ENCODE data around the gene HSP90B1.

Gene HSP90B1

GRCh38 chr12:103905730-103906349 is 24.4 kb upstream of the HSP90B1 start:
- Histone ChIP-seq H3K36me3 (ENCODE audit: insufficient read depth, low read length) (no peaks in the 10 kb centered on the region), H3K4me3 (ENCODE audit: low read depth, low read length, poor library complexity, severe bottlenecking) (no peak overlapping the region), H3K9ac (ENCODE audit: low read length) (no peak overlapping the region), H3K9me2 (ENCODE audit: low read depth, low read length) (no peaks in the 10 kb centered on the region), H2AFZ (ENCODE audit: low read length) (no peak overlapping the region), H3K27me3 (ENCODE audit: insufficient read depth, low read length) (no peaks in the 10 kb centered on the region), H3K79me2 (ENCODE audit: insufficient read depth, low read length) (no peaks in the 10 kb centered on the region), H3K4me2 (ENCODE audit: low read length) (no peak overlapping the region), H3K27ac (ENCODE audit: low read depth, low read length, poor library complexity, severe bottlenecking) (no peak overlapping the region), H3K4me1 (ENCODE audit: insufficient read depth, low read length, severe bottlenecking) (no peaks in the 10 kb centered on the region), H4K20me1 (ENCODE audit: insufficient read depth, low read length) (no peaks in the 10 kb centered on the region), H3F3A (ENCODE audit: insufficient read depth, low read length) (no peaks in the 10 kb centered on the region), H3K9me3 (ENCODE audit: low read length) (no peaks in the 10 kb centered on the region)
- TF ChIP-seq EZH2 (IDR thresholded peaks at IDR 0.05; ENCODE audit: borderline replicate concordance, low read length): no peak
- TF ChIP-seq, protein P1, sequence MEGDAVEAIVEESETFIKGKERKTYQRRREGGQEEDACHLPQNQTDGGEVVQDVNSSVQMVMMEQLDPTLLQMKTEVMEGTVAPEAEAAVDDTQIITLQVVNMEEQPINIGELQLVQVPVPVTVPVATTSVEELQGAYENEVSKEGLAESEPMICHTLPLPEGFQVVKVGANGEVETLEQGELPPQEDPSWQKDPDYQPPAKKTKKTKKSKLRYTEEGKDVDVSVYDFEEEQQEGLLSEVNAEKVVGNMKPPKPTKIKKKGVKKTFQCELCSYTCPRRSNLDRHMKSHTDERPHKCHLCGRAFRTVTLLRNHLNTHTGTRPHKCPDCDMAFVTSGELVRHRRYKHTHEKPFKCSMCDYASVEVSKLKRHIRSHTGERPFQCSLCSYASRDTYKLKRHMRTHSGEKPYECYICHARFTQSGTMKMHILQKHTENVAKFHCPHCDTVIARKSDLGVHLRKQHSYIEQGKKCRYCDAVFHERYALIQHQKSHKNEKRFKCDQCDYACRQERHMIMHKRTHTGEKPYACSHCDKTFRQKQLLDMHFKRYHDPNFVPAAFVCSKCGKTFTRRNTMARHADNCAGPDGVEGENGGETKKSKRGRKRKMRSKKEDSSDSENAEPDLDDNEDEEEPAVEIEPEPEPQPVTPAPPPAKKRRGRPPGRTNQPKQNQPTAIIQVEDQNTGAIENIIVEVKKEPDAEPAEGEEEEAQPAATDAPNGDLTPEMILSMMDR (IDR thresholded peaks at IDR 0.05; ENCODE audit: low read length): no peak

DNA sequence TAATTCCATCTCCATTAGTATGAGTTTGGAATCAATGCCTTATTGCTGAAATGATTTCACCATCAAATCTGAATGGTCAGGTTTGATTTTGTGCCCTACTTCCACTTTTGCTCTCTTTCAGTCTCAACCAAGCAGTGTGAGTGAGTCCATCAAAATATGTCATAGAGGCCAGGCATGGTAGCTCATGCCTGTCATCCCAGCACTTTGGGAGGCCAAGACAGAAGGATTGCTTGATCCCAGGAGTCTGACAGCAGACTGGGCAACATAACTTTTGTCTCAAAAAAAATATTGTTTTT is 22.0 kb upstream of the HSP90B1 start:
- Histone ChIP-seq H3K9me3 (ENCODE audit: low read length) (no peaks in the 10 kb centered on the region), H3K4me1 (ENCODE audit: insufficient read depth, low read length, severe bottlenecking) (no peaks in the 10 kb centered on the region), H3K79me2 (ENCODE audit: insufficient read depth, low read length) (no peaks in the 10 kb centered on the region), H3K27ac (ENCODE audit: low read depth, low read length, poor library complexity, severe bottlenecking) (no peak overlapping the region), H3K9me2 (ENCODE audit: low read depth, low read length) (no peaks in the 10 kb centered on the region), H3K4me3 (ENCODE audit: low read depth, low read length, poor library complexity, severe bottlenecking) (no peak overlapping the region), H4K20me1 (ENCODE audit: insufficient read depth, low read length) (no peaks in the 10 kb centered on the region), H3K9ac (ENCODE audit: low read length) (no peak overlapping the region), H3K36me3 (ENCODE audit: insufficient read depth, low read length) (no peaks in the 10 kb centered on the region), H3F3A (ENCODE audit: insufficient read depth, low read length) (no peaks in the 10 kb centered on the region), H3K4me2 (ENCODE audit: low read length) (no peak overlapping the region), H3K27me3 (ENCODE audit: insufficient read depth, low read length) (no peaks in the 10 kb centered on the region), H2AFZ (ENCODE audit: low read length) (no peak overlapping the region)
- TF ChIP-seq, protein P1 (IDR thresholded peaks at IDR 0.05; ENCODE audit: low read length): no peak
- no peak for TF ChIP-seq EZH2 (IDR thresholded peaks at IDR 0.05; ENCODE audit: borderline replicate concordance, low read length)

GRCh38 chr12:103908877-103909276 is 21.3 kb upstream of the HSP90B1 start:
- Histone ChIP-seq H3K9me3 (ENCODE audit: low read length) (no peaks in the 10 kb centered on the region), H3K36me3 (ENCODE audit: insufficient read depth, low read length) (no peaks in the 10 kb centered on the region), H3K9me2 (ENCODE audit: low read depth, low read length) (no peaks in the 10 kb centered on the region), H3F3A (ENCODE audit: insufficient read depth, low read length) (no peaks in the 10 kb centered on the region), H4K20me1 (ENCODE audit: insufficient read depth, low read length) (no peaks in the 10 kb centered on the region), H3K4me2 (ENCODE audit: low read length) (no peak overlapping the region), H3K4me1 (ENCODE audit: insufficient read depth, low read length, severe bottlenecking) (no peaks in the 10 kb centered on the region), H2AFZ (ENCODE audit: low read length) (no peak overlapping the region), H3K9ac (ENCODE audit: low read length) (no peak overlapping the region), H3K27me3 (ENCODE audit: insufficient read depth, low read length) (no peaks in the 10 kb centered on the region), H3K27ac (ENCODE audit: low read depth, low read length, poor library complexity, severe bottlenecking) (no peak overlapping the region), H3K4me3 (ENCODE audit: low read depth, low read length, poor library complexity, severe bottlenecking) (no peak overlapping the region), H3K79me2 (ENCODE audit: insufficient read depth, low read length) (no peaks in the 10 kb centered on the region)
- no peak for TF ChIP-seq EZH2 (IDR thresholded peaks at IDR 0.05; ENCODE audit: borderline replicate concordance, low read length)
- TF ChIP-seq, protein P1 (IDR thresholded peaks at IDR 0.05; ENCODE audit: low read length): no peak

Measured in OCI-LY1 (cell line).